Activated CD8-positive, alpha-beta memory T cell treated with anti-CD3 and anti-CD28 coated beads for 36 hours (primary cell): ENCODE results near the gene ERAP2. TPM values are rescaled to one million over a fixed set of nuclear protein-coding genes. Genes with fewer than 3 reads are reported as not detected.

Experiments
- CTCF ChIA-PET: fragments of 350-600 bp; sonication (Branson Sonifier 250); formaldehyde crosslinking; loops from one replicate; lab custom pipeline; 2021; ENCODE audit warnings: antibody characterized with exemption; lab: Charles Lee
- POLR2A ChIA-PET: fragments of 350-600 bp; sonication (Branson Sonifier 250); formaldehyde crosslinking; loops from one replicate; lab custom pipeline; 2021; ENCODE audit warnings: antibody characterized with exemption; lab: Charles Lee
- total RNA-seq, 2 experiments: library from RNA; stranded (reverse); gene quantifications; one replicate each; pipeline ENCODE4 v1.2.3, GENCODE V29; 2021

The ERAP2 gene
- total RNA-seq, 2 experiments from 2014 or later = 32.0 to 37.8 TPM

GRCh38 chr5:96857924-96858323 is 18.4 kb upstream of the ERAP2 start:
- POLR2A ChIA-PET = no interaction called here
- CTCF ChIA-PET = interaction anchor here (0.7 kb wide), 1 partner anchor 11 kb away, joined by 4 read pairs; no protein-coding TSS in a partner anchor

- ChIA-PET CTCF (no interaction called here), POLR2A (no interaction called here)
Observed at GRCh38 chr5:96859375-96859774, 16.9 kb upstream of the ERAP2 start.

- CTCF ChIA-PET = no interaction called here
- POLR2A ChIA-PET = no interaction called here
Observed at GRCh38 chr5:96861076-96861475, 15.2 kb upstream of the ERAP2 start.

- ChIA-PET CTCF (interaction anchor here (1.0 kb wide), 1 partner anchor 299 kb away, joined by 3 read pairs; no protein-coding TSS in a partner anchor), POLR2A (interaction anchor here (0.8 to 1.6 kb wide), 2 partner anchors 55 to 73 kb away, joined by 3 to 6 read pairs; partner anchors contain the start of gene ERAP1)
Observed at GRCh38 chr5:96863114-96863513, 13.2 kb upstream of the ERAP2 start.

- CTCF ChIA-PET = interaction anchor here (0.9 kb wide), 1 partner anchor 12 kb away, joined by 3 read pairs; the partner anchor contains the start of gene ERAP2
- POLR2A ChIA-PET = interaction anchor here (1.6 kb wide), 1 partner anchor 56 kb away, joined by 6 read pairs; the partner anchor contains the start of gene ERAP1
Observed at GRCh38 chr5:96863949-96864584, 12.2 kb upstream of the ERAP2 start.

GRCh38 chr5:96864922-96865530 is 11.3 kb upstream of the ERAP2 start:
- CTCF ChIA-PET = interaction anchor here (0.5 to 0.9 kb wide), 2 partner anchors 11 to 60 kb away, joined by 3 to 5 read pairs; partner anchors contain the start of gene ERAP2
- POLR2A ChIA-PET = interaction anchor here (1.6 kb wide), 1 partner anchor 57 kb away, joined by 6 read pairs; the partner anchor contains the start of gene ERAP1

- POLR2A ChIA-PET = interaction anchor here (0.6 kb wide), 1 partner anchor 90 kb away, joined by 7 read pairs; no protein-coding TSS in a partner anchor
- CTCF ChIA-PET = interaction anchor here (0.5 to 2.0 kb wide), 17 partner anchors 9 to 294 kb away, joined by 3 to 9 read pairs (median 4); partner anchors contain the start of genes ERAP1 and LIX1
Observed at GRCh38 chr5:96868603-96869371, 7.5 kb upstream of the ERAP2 start.

- POLR2A ChIA-PET = no interaction called here
- CTCF ChIA-PET = interaction anchor here (0.5 to 2.0 kb wide), 16 partner anchors 8 to 293 kb away, joined by 3 to 9 read pairs (median 4); partner anchors contain the start of genes LIX1 and LNPEP
Observed at GRCh38 chr5:96869372-96869641, 7.0 kb upstream of the ERAP2 start.

- CTCF ChIA-PET = interaction anchor here (1.0 to 2.0 kb wide), 3 partner anchors 66 to 293 kb away, joined by 3 to 6 read pairs (median 3); partner anchors contain the start of gene LNPEP
- POLR2A ChIA-PET = no interaction called here
Observed at GRCh38 chr5:96870094-96871026, 5.9 kb upstream of the ERAP2 start.

- POLR2A ChIA-PET = no interaction called here
- CTCF ChIA-PET = interaction anchor here (0.6 to 1.8 kb wide), 2 partner anchors 53 to 63 kb away, joined by 3 to 4 read pairs; no protein-coding TSS in a partner anchor
Observed at GRCh38 chr5:96871027-96871399, 5.3 kb upstream of the ERAP2 start.

GRCh38 chr5:96871686-96872085 is 4.6 kb upstream of the ERAP2 start:
- ChIA-PET CTCF (interaction anchor here (0.6 to 1.8 kb wide), 4 partner anchors 30 to 119 kb away, joined by 3 to 4 read pairs (median 3); no protein-coding TSS in a partner anchor), POLR2A (interaction anchor here (0.7 to 0.8 kb wide), 2 partner anchors 22 to 25 kb away, joined by 4 to 5 read pairs; no protein-coding TSS in a partner anchor)

GRCh38 chr5:96873449-96873848 is 2.9 kb upstream of the ERAP2 start:
- POLR2A ChIA-PET = no interaction called here
- CTCF ChIA-PET = no interaction called here

- POLR2A ChIA-PET = interaction anchor here (0.6 kb wide), 1 partner anchor 81 kb away, joined by 4 read pairs; no protein-coding TSS in a partner anchor
- CTCF ChIA-PET = interaction anchor here (1.0 kb wide), 1 partner anchor 287 kb away, joined by 3 read pairs; no protein-coding TSS in a partner anchor
Observed at GRCh38 chr5:96874631-96875030, 1.7 kb upstream of the ERAP2 start.

GRCh38 chr5:96875791-96876291 is 459 bp upstream of the ERAP2 start:
- ChIA-PET CTCF (interaction anchor here (0.7 to 2.0 kb wide), 3 partner anchors 11 to 286 kb away, joined by 3 to 5 read pairs (median 3); no protein-coding TSS in a partner anchor), POLR2A (interaction anchor here (0.6 to 1.6 kb wide), 2 partner anchors 68 to 215 kb away, joined by 5 to 8 read pairs; partner anchors contain the start of gene ERAP1)

- ChIA-PET POLR2A (interaction anchor here (0.7 to 1.6 kb wide), 3 partner anchors 57 to 69 kb away, joined by 3 to 8 read pairs (median 4); partner anchors contain the start of genes ERAP1 and LNPEP), CTCF (interaction anchor here (1.1 to 2.0 kb wide), 4 partner anchors 8 to 72 kb away, joined by 3 to 5 read pairs (median 4); no protein-coding TSS in a partner anchor)
Observed at GRCh38 chr5:96876977-96877469, 723 bp downstream of the ERAP2 start.

GRCh38 chr5:96879665-96880064 is 3.4 kb downstream of the ERAP2 start:
- ChIA-PET CTCF (no interaction called here), POLR2A (no interaction called here)
